ENCODE data around the gene SCARF2.

Gene SCARF2

GRCh38 chr22:20469110-20469868, 31.7 kb upstream of the SCARF2 start:
- DNase-seq (no peak), ATAC-seq (replicated peaks) (no peak)
- no peak overlapping the region for H3K27ac Mint-ChIP-seq
- no peaks in the 10 kb centered on the region for H3K9me3 Mint-ChIP-seq
- peaks cover 19 to 38% of the 10 kb centered on the region in 2 donors for H3K4me1 Mint-ChIP-seq
- H3K36me3 Mint-ChIP-seq = peaks cover 17 to 42% of the 10 kb centered on the region in 2 donors
- H3K4me3 Mint-ChIP-seq = no peak overlapping the region
- H3K27me3 Mint-ChIP-seq = no peaks in the 10 kb centered on the region

DNA sequence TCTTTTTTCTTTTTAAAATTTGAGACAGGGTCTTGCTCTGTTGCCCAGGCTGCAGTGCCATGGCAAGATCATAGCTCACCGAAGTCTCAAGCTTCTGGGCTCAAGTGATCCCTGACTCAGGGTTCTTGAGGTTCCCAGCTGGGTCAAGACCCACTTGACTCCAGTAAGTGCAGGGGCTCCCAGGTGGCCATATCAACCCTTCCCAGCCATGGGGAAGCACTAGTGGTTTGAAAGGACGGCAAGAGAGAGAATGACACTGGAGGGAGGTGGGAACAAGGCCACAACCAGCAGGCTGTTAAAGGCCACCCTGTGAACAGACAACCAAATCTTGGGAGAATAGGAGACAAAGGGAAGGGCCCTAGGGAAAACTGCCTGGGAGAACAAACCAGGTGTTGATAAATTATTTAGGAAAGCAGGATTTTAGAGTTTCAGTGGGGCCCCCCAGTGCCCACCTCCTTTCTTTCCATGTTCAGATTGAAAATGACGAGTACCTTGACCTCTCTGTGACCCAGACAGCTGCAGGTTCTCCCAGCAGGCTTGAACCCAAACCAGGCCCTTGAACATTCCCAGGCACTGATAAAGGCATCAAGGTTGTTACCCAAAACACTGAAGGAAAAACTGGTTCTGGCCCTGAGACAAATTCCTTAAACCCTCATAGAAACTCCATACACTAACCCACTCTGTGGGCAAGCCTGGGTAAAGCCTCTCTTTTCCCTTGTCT, 29.2 kb upstream of the SCARF2 start:
- Mint-ChIP-seq H3K9me3 (no peaks in the 10 kb centered on the region), H3K27me3 (no peaks in the 10 kb centered on the region), H3K27ac (peak overlapping the region; percentile 42), H3K4me1 (peaks cover 30 to 44% of the 10 kb centered on the region in 2 donors), H3K4me3 (no peak overlapping the region), H3K36me3 (peaks cover 19 to 38% of the 10 kb centered on the region in 2 donors)
- ATAC-seq (replicated peaks) (no peak), DNase-seq (no peak)

GRCh38 chr22:20465759-20466077, 28.1 kb upstream of the SCARF2 start:
- ATAC-seq (replicated peaks) = no peak
- Mint-ChIP-seq H3K36me3 (peaks cover 14 to 33% of the 10 kb centered on the region in 2 donors), H3K27me3 (no peaks in the 10 kb centered on the region), H3K9me3 (no peaks in the 10 kb centered on the region), H3K4me1 (peaks cover 30 to 43% of the 10 kb centered on the region in 2 donors), H3K4me3 (no peak overlapping the region), H3K27ac (peak overlapping the region; percentile 62)
- no peak for DNase-seq

GRCh38 chr22:20464912-20465758, 27.5 kb upstream of the SCARF2 start:
- H3K27me3 Mint-ChIP-seq = no peaks in the 10 kb centered on the region
- DNase-seq (no peak), ATAC-seq (replicated peaks) (no peak)
- no peaks in the 10 kb centered on the region for H3K9me3 Mint-ChIP-seq
- H3K4me1 Mint-ChIP-seq = peaks cover 30 to 43% of the 10 kb centered on the region in 2 donors
- H3K36me3 Mint-ChIP-seq = peaks cover 10 to 28% of the 10 kb centered on the region in 2 donors
- H3K4me3 Mint-ChIP-seq = no peak overlapping the region
- peak overlapping the region; percentile 62 for H3K27ac Mint-ChIP-seq

DNA sequence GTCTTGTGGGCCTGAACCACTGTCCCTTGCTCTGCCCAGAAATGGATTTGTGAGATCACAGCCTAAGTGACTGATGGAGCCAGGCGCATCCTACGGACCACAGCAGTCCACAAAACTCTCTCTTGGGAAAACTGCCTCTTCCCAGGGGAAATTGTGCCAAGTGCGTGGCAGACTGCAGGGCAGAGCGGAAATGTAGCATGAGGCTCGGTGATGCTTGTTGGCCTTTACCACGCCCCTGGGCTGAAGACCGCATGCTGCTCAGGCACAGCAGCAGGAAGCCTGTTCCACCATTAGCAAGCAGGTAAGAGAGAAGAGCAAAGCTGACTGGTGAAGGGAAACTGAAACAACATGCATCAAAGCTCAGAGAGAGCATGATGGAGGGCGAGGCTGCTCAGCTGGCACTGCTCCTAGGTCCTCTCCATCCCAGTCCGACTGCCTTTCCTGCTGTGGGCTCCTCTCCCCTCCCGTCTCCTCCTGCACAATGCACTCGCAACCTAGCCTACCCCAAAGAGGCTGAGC, 26.5 kb upstream of the SCARF2 start:
- DNase-seq = peak; percentile 17
- peak overlapping the region; percentile 90 for H3K27ac Mint-ChIP-seq
- H3K4me3 Mint-ChIP-seq = peak overlapping the region; percentile 30 to 58
- H3K4me1 Mint-ChIP-seq = peaks cover 33 to 50% of the 10 kb centered on the region in 2 donors
- no peaks in the 10 kb centered on the region for H3K9me3 Mint-ChIP-seq
- ATAC-seq (replicated peaks) = peak; percentile 77 to 79
- H3K36me3 Mint-ChIP-seq = peaks cover 12 to 31% of the 10 kb centered on the region in 2 donors
- H3K27me3 Mint-ChIP-seq = no peaks in the 10 kb centered on the region

GRCh38 chr22:20463324-20464095, 25.9 kb upstream of the SCARF2 start:
- Mint-ChIP-seq H3K27ac (peak overlapping the region; percentile 90), H3K36me3 (peaks cover 12 to 28% of the 10 kb centered on the region in 2 donors), H3K4me3 (peak overlapping the region; percentile 30 to 58), H3K4me1 (peaks cover 28 to 52% of the 10 kb centered on the region in 2 donors), H3K9me3 (no peaks in the 10 kb centered on the region), H3K27me3 (no peaks in the 10 kb centered on the region)
- DNase-seq (peak; percentile 23), ATAC-seq (replicated peaks) (peak; percentile 87 to 92)

DNA sequence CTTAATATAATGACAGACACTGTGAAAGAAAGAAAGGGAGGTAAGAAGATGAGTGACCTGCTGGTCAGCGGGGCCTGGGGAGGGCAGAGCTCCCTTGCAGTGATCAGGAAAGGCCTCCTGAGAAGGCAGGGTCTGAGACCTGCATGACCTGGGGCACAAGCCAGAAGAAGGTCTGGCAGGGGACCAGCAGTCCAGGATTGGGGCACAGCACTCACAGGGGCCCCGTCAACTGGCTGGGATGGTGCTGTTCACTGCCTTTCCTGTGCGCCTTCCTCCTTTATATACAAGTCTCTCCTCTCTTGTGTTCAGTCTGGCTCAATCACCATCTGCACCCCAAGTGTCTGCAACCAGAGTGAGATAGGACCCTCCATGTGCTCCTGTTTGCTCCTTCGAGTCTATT, 22.2 kb upstream of the SCARF2 start:
- ATAC-seq (replicated peaks) (no peak), DNase-seq (no peak)
- Mint-ChIP-seq H3K27ac (no peak overlapping the region), H3K4me3 (no peak overlapping the region), H3K9me3 (no peaks in the 10 kb centered on the region), H3K4me1 (peaks cover 36 to 56% of the 10 kb centered on the region in 2 donors), H3K27me3 (no peaks in the 10 kb centered on the region), H3K36me3 (peaks cover 26 to 43% of the 10 kb centered on the region in 2 donors)

GRCh38 chr22:20459152-20459542, 21.5 kb upstream of the SCARF2 start:
- H3K27ac Mint-ChIP-seq = no peak overlapping the region
- peaks cover 29 to 41% of the 10 kb centered on the region in 2 donors for H3K36me3 Mint-ChIP-seq
- no peak for DNase-seq
- H3K4me3 Mint-ChIP-seq = no peak overlapping the region
- no peak for ATAC-seq (replicated peaks)
- no peaks in the 10 kb centered on the region for H3K27me3 Mint-ChIP-seq
- peaks cover 30 to 49% of the 10 kb centered on the region in 2 donors for H3K4me1 Mint-ChIP-seq
- no peaks in the 10 kb centered on the region for H3K9me3 Mint-ChIP-seq

GRCh38 chr22:20458530-20459151, 21.0 kb upstream of the SCARF2 start:
- peaks cover 25 to 44% of the 10 kb centered on the region in 2 donors for H3K4me1 Mint-ChIP-seq
- no peak overlapping the region for H3K4me3 Mint-ChIP-seq
- ATAC-seq (replicated peaks) = no peak
- no peaks in the 10 kb centered on the region for H3K27me3 Mint-ChIP-seq
- H3K9me3 Mint-ChIP-seq = no peaks in the 10 kb centered on the region
- no peak overlapping the region for H3K27ac Mint-ChIP-seq
- H3K36me3 Mint-ChIP-seq = peaks cover 27 to 39% of the 10 kb centered on the region in 2 donors
- DNase-seq = no peak

DNA sequence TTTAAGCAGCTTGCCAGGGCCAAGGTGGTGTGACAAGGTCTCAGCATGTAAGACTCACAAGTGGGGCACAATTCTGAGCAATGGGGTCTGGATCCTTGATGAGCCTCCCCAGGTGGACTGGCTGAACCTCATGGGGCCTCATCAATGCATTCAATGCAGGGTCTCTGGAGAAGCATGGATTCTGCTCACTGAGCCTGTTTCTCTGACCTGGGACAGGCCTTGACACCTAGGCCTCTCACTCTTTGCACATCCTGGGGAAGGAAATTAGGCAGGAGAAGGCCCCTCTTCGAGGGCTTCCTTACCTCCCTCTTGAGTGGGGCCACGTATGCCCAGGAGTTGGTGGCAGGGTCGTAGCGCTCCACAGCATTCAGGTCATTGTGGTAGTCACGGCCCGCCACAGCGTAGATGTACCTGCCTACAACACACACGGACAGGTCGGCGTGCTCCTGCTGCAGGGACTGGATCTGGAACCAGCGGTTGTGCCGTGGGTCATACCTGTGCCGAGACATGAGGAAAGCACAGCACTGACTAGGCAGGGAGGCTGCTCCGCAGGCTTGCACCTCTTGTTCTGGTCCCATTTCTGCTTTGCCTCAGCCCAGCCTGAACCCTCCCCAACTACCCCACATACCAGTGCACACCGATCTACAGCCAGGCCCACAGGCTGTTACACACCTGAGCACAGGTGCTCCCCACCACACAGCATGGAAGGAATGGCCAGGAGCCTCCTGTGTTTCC, 20.0 kb upstream of the SCARF2 start:
- DNase-seq = no peak
- Mint-ChIP-seq H3K4me1 (peaks cover 17 to 34% of the 10 kb centered on the region in 2 donors), H3K36me3 (peaks cover 26 to 39% of the 10 kb centered on the region in 2 donors), H3K27me3 (no peaks in the 10 kb centered on the region), H3K9me3 (no peaks in the 10 kb centered on the region), H3K27ac (no peak overlapping the region), H3K4me3 (no peak overlapping the region)
- ATAC-seq (replicated peaks) = no peak

DNA sequence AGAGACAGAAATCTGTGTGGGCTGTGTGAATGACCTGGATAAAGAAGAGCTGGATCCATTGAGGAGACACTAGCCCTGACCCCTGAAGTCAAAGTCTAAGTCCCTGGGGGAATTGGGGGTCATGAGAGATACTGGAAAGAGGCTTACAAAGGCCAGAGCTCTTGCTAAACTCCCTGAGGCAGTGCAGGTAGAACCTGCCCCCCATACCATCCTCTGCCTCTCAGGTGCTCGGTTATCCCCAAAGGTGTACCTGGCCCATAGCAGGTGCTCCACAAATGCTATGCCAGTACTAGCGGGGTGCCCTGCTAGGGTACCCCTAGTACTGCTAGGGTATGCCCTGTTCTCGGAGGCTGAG, 19.1 kb upstream of the SCARF2 start:
- Mint-ChIP-seq H3K27me3 (no peaks in the 10 kb centered on the region), H3K9me3 (no peaks in the 10 kb centered on the region), H3K4me1 (peaks cover 14 to 30% of the 10 kb centered on the region in 2 donors), H3K36me3 (peaks cover 28 to 44% of the 10 kb centered on the region in 2 donors), H3K4me3 (no peak overlapping the region), H3K27ac (peak overlapping the region; percentile 65)
- DNase-seq = no peak
- ATAC-seq (replicated peaks) = no peak

- H3K27ac Mint-ChIP-seq = peak overlapping the region; percentile 65
- peaks cover 31 to 47% of the 10 kb centered on the region in 2 donors for H3K36me3 Mint-ChIP-seq
- ATAC-seq (replicated peaks) (peak; percentile 94 to 97), DNase-seq (peak; percentile 63)
- no peaks in the 10 kb centered on the region for H3K27me3 Mint-ChIP-seq
- peak overlapping the region in 1 of 2 donors; percentile 25 for H3K4me3 Mint-ChIP-seq
- peaks cover 14 to 30% of the 10 kb centered on the region in 2 donors for H3K4me1 Mint-ChIP-seq
- no peaks in the 10 kb centered on the region for H3K9me3 Mint-ChIP-seq
Observed at GRCh38 chr22:20456064-20456721, 18.6 kb upstream of the SCARF2 start.

Measured in stimulated activated naive B cell treated with anti-CD40 and anti-IgM and Interleukin-4, amounts not matched to agents 10 μg/mL and 1 μg/mL and 100 μg/mL, for 72 hours (primary cell).